Cardiac muscle cell (in vitro differentiated cells and primary cell): ENCODE results near the gene TRMT6. TPM values are rescaled to one million over a fixed set of nuclear protein-coding genes. Genes with fewer than 3 reads are reported as not detected.

Experiments used
- DNase-seq, 2 donors: peaks; one replicate each; pipeline versions ENCODE4 v3.0.0 to v3.0.0-alpha.2; 2010 to 2017; ENCODE audit warnings: low read depth in 1 of 2, low spot score in 1 of 2
- H3K27ac ChIP-seq: fragments of 200-600 bp; sonication (generic); 2 replicates; pipeline ENCODE4 v1.5.1; 2016
- H3K27me3 ChIP-seq: fragments of 200-600 bp; sonication (generic); 2 replicates; pipeline ENCODE4 v1.6.0; 2016; ENCODE audit warnings: control low read depth
- H3K36me3 ChIP-seq: fragments of 200-600 bp; sonication (generic); 2 replicates; pipeline ENCODE4 v1.5.1; 2016; ENCODE audit warnings: control low read depth
- H3K4me1 ChIP-seq: fragments of 200-600 bp; sonication (generic); 2 replicates; pipeline ENCODE4 v1.8.1; 2017; ENCODE audit warnings: low read depth, mild to moderate bottlenecking, mixed run types
- H3K4me3 ChIP-seq: fragments of 200-600 bp; sonication (generic); 2 replicates; pipeline ENCODE4 v1.5.1; 2016; ENCODE audit warnings: mild to moderate bottlenecking
- H3K9me3 ChIP-seq: fragments of 200-600 bp; sonication (generic); 2 replicates; pipeline ENCODE4 v1.5.1; 2017; ENCODE audit warnings: low read depth, mild to moderate bottlenecking, control low read depth
- CTCF ChIP-seq: IDR thresholded peaks from 2 replicates; pipeline ENCODE4 v1.5.1; 2012; ENCODE audit warnings: low read depth, mild to moderate bottlenecking, low read length
- polyA plus RNA-seq: library from polyadenylated mRNA; unstranded; fragments of >200 nt; fragmentation: Nextera tagmentation; extraction: Ambion mirVana; gene quantifications from 2 replicates; pipeline ENCODE4 v1.2.1, GENCODE V29; 2016
- total RNA-seq: library from RNA; depleted of rRNA; stranded (reverse); fragments of >200 nt; gene quantifications from 2 replicates; pipeline ENCODE4 v1.2.3, GENCODE V29; 2016

TRMT6 gene
- total and polyA plus RNA-seq, 2 experiments from 2014 or later, result 12.0 to 12.9 TPM

- Histone ChIP-seq H3K27ac (no peak overlapping the region), H3K9me3 (no peaks in the 10 kb centered on the region), H3K27me3 (peaks cover 10% of the 10 kb centered on the region), H3K36me3 (no peaks in the 10 kb centered on the region), H3K4me3 (no peak overlapping the region), H3K4me1 (peaks cover 5% of the 10 kb centered on the region)
- no peak for DNase-seq
- TF ChIP-seq CTCF, result no peak
Observed at GRCh38 chr20:5914859-5915258, 35.5 kb downstream of the TRMT6 start.

GRCh38 chr20:5913166-5913565 is 37.2 kb downstream of the TRMT6 start:
- Histone ChIP-seq H3K9me3 (no peaks in the 10 kb centered on the region), H3K27me3 (peaks cover 15% of the 10 kb centered on the region), H3K27ac (no peak overlapping the region), H3K4me1 (peaks cover 5% of the 10 kb centered on the region), H3K36me3 (no peaks in the 10 kb centered on the region), H3K4me3 (no peak overlapping the region)
- DNase-seq, result no peak
- no peak for TF ChIP-seq CTCF

- Histone ChIP-seq H3K9me3 (no peaks in the 10 kb centered on the region), H3K27ac (no peak overlapping the region), H3K4me3 (no peak overlapping the region), H3K27me3 (peaks cover 15% of the 10 kb centered on the region), H3K36me3 (no peaks in the 10 kb centered on the region), H3K4me1 (peaks cover 5% of the 10 kb centered on the region)
- no peak for DNase-seq
- no peak for TF ChIP-seq CTCF
Observed at GRCh38 chr20:5910186-5910585, 40.1 kb downstream of the TRMT6 start.

- peaks cover 15% of the 10 kb centered on the region for H3K27me3 ChIP-seq
- H3K27ac ChIP-seq, result no peak overlapping the region
- peaks cover 5% of the 10 kb centered on the region for H3K4me1 ChIP-seq
- H3K36me3 ChIP-seq, result no peaks in the 10 kb centered on the region
- no peak for TF ChIP-seq CTCF
- H3K9me3 ChIP-seq, result no peaks in the 10 kb centered on the region
- DNase-seq, result peak in 1 of 2 donors; percentile 16
- no peak overlapping the region for H3K4me3 ChIP-seq
Observed at GRCh38 chr20:5908981-5909380, 41.4 kb downstream of the TRMT6 start.

- Histone ChIP-seq H3K4me3 (no peak overlapping the region), H3K9me3 (no peaks in the 10 kb centered on the region), H3K27ac (no peak overlapping the region), H3K27me3 (no peaks in the 10 kb centered on the region), H3K4me1 (no peaks in the 10 kb centered on the region), H3K36me3 (no peaks in the 10 kb centered on the region)
- TF ChIP-seq CTCF, result no peak
- DNase-seq, result no peak
Observed at GRCh38 chr20:5900908-5901307, 49.4 kb downstream of the TRMT6 start.

GRCh38 chr20:5899444-5899843 is 50.9 kb downstream of the TRMT6 start:
- Histone ChIP-seq H3K9me3 (no peaks in the 10 kb centered on the region), H3K4me3 (no peak overlapping the region), H3K4me1 (no peaks in the 10 kb centered on the region), H3K36me3 (no peaks in the 10 kb centered on the region), H3K27me3 (no peaks in the 10 kb centered on the region), H3K27ac (no peak overlapping the region)
- TF ChIP-seq CTCF, result no peak
- DNase-seq, result no peak
